Measurements from ENCODE around the gene PRSS27. TPM values are rescaled to one million over a fixed set of nuclear protein-coding genes. Genes with fewer than 3 reads are reported as not detected.
A peak's percentile ranks its signal among the peaks of the same experiment; 100 is the strongest.
"Not testable (repeated sequence)": the region's sequence is repeated elsewhere in the genome, so short reads cannot be mapped to it uniquely, and the experiment has no call there.

PRSS27 gene
- total and polyA plus RNA-seq, 2 donors (not counting 1 experiment from before 2014, with no cell fraction given), result 0.24 to 1.2 TPM

- Histone ChIP-seq H3K4me3 (replicated peaks in 1 of 4; ENCODE audit: control extremely low read depth in 1 of 4, insufficient read depth in 1 of 4, low read depth in 3 of 4, low read length in 4 of 4) (no peak overlapping the region), H3K27ac (ENCODE audit: insufficient read depth, low read length) (no peak overlapping the region), H3K4me2 (ENCODE audit: extremely low read depth, insufficient read depth, low read length) (no peak overlapping the region), H3K27me3 (ENCODE audit: control insufficient read depth, insufficient read depth, low read length) (no peaks in the 10 kb centered on the region), H3K36me3 (ENCODE audit: control insufficient read depth, insufficient read depth, low read length) (peaks cover 4% of the 10 kb centered on the region), H4K20me1 (ENCODE audit: control insufficient read depth, extremely low read depth, insufficient read depth, low read length) (no peaks in the 10 kb centered on the region), H3K9me3 (ENCODE audit: control insufficient read depth, insufficient read depth, low read depth, low read length) (no peaks in the 10 kb centered on the region), H2AFZ (ENCODE audit: low read length) (no peak overlapping the region), H3K79me2 (ENCODE audit: control insufficient read depth, insufficient read depth, low read length) (peaks cover 49% of the 10 kb centered on the region), H3K4me1 (ENCODE audit: control insufficient read depth, extremely low read depth, insufficient read depth, low read length) (peaks cover 4% of the 10 kb centered on the region), H3K9ac (ENCODE audit: insufficient read depth, low read length) (no peak overlapping the region)
- no peak for DNase-seq (ENCODE audit: low read depth in 2 of 2)
- no peak for TF ChIP-seq EZH2 (IDR thresholded peaks at IDR 0.05; ENCODE audit: low read length, missing control alignments)
- no peak for TF ChIP-seq CTCF (conservative IDR thresholded peaks at IDR 0.05 in 1 of 2, IDR thresholded peaks at IDR 0.05 in 1 of 2; ENCODE audit: low read depth in 1 of 2, low read length in 2 of 2)
These were observed 33.0 kb downstream of the PRSS27 start for GRCh38 chr16:2686912-2687507.

GRCh38 chr16:2686075-2686474 lies 33.9 kb downstream of the PRSS27 start:
- H3K36me3 ChIP-seq (ENCODE audit: control insufficient read depth, insufficient read depth, low read length); H3K4me1 ChIP-seq (ENCODE audit: control insufficient read depth, extremely low read depth, insufficient read depth, low read length); H2AFZ ChIP-seq (ENCODE audit: low read length); H3K27me3 ChIP-seq (ENCODE audit: control insufficient read depth, insufficient read depth, low read length); DNase-seq (ENCODE audit: low read depth in 2 of 2); H4K20me1 ChIP-seq (ENCODE audit: control insufficient read depth, extremely low read depth, insufficient read depth, low read length); H3K27ac ChIP-seq (ENCODE audit: insufficient read depth, low read length); H3K4me3 ChIP-seq (replicated peaks in 1 of 4; ENCODE audit: control extremely low read depth in 1 of 4, insufficient read depth in 1 of 4, low read depth in 3 of 4, low read length in 4 of 4); H3K9ac ChIP-seq (ENCODE audit: insufficient read depth, low read length); H3K9me3 ChIP-seq (ENCODE audit: control insufficient read depth, insufficient read depth, low read depth, low read length); H3K4me2 ChIP-seq (ENCODE audit: extremely low read depth, insufficient read depth, low read length): not testable (repeated sequence)
- peaks cover 49% of the 10 kb centered on the region for H3K79me2 ChIP-seq (ENCODE audit: control insufficient read depth, insufficient read depth, low read length)

DNA sequence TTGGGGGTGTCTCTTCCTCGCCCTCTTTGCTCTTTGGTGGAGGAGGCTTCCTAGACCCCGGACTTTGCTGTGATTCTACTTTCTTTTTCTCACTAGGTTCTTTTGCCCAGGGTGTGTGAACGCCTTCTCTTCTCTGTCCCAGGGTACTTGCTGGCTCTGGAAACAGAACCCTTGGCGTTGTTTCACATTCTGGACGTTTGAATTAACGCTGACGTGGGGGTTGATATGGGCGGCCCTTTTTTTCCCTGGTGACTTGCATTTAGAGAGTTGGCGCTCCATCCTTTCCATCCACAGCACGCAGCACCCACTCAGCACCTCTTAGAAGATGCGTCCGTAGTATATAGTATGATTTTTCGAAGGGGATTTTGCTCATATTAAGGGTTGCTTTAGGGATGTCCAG lies 37.0 kb downstream of the PRSS27 start:
- not testable (repeated sequence) for H3K9me3 ChIP-seq (ENCODE audit: control insufficient read depth, insufficient read depth, low read depth, low read length); H3K27me3 ChIP-seq (ENCODE audit: control insufficient read depth, insufficient read depth, low read length); H3K4me1 ChIP-seq (ENCODE audit: control insufficient read depth, extremely low read depth, insufficient read depth, low read length); H4K20me1 ChIP-seq (ENCODE audit: control insufficient read depth, extremely low read depth, insufficient read depth, low read length); H3K36me3 ChIP-seq (ENCODE audit: control insufficient read depth, insufficient read depth, low read length)
- Histone ChIP-seq H2AFZ (ENCODE audit: low read length) (peak overlapping the region; percentile 77), H3K4me2 (ENCODE audit: extremely low read depth, insufficient read depth, low read length) (peak overlapping the region; percentile 78), H3K9ac (ENCODE audit: insufficient read depth, low read length) (peak overlapping the region; percentile 92), H3K4me3 (replicated peaks in 1 of 4; ENCODE audit: control extremely low read depth in 1 of 4, insufficient read depth in 1 of 4, low read depth in 3 of 4, low read length in 4 of 4) (peak overlapping the region; percentile 79 to 97 (median 94)), H3K79me2 (ENCODE audit: control insufficient read depth, insufficient read depth, low read length) (peaks cover 35% of the 10 kb centered on the region), H3K27ac (ENCODE audit: insufficient read depth, low read length) (peak overlapping the region; percentile 89)
- DNase-seq (ENCODE audit: low read depth in 2 of 2), result peak in 1 of 2 donors; percentile 27

GRCh38 chr16:2682209-2683021 lies 37.6 kb downstream of the PRSS27 start, which contains the start of gene KCTD5:
TSS of gene KCTD5 (plus strand) at chr16:2682523. CDS start at chr16:2682549, 26 bp downstream.
- peak within 1 kb of the TSS; percentile 81 for H3K4me2 ChIP-seq (ENCODE audit: extremely low read depth, insufficient read depth, low read length)
- H3K9ac ChIP-seq (ENCODE audit: insufficient read depth, low read length), result peak within 1 kb of the TSS; percentile 92
- DNase-seq (ENCODE audit: low read depth in 2 of 2), result peak; percentile 96 to 97
- H2AFZ ChIP-seq (ENCODE audit: low read length), result peak within 1 kb of the TSS; percentile 93
- H3K36me3 ChIP-seq (ENCODE audit: control insufficient read depth, insufficient read depth, low read length), result peaks cover under 1% of the 10 kb centered on the region
- H3K27me3 ChIP-seq (ENCODE audit: control insufficient read depth, insufficient read depth, low read length), result no peaks in the 10 kb centered on the region
- H4K20me1 ChIP-seq (ENCODE audit: control insufficient read depth, extremely low read depth, insufficient read depth, low read length), result no peaks in the 10 kb centered on the region
- no peaks in the 10 kb centered on the region for H3K9me3 ChIP-seq (ENCODE audit: control insufficient read depth, insufficient read depth, low read depth, low read length)
- no peaks in the 10 kb centered on the region for H3K4me1 ChIP-seq (ENCODE audit: control insufficient read depth, extremely low read depth, insufficient read depth, low read length)
- H3K4me3 ChIP-seq (replicated peaks in 1 of 4; ENCODE audit: control extremely low read depth in 1 of 4, insufficient read depth in 1 of 4, low read depth in 3 of 4, low read length in 4 of 4), result peak within 1 kb of the TSS; percentile 79 to 97 (median 94)
- peak within 1 kb of the TSS; percentile 89 for H3K27ac ChIP-seq (ENCODE audit: insufficient read depth, low read length)
- H3K79me2 ChIP-seq (ENCODE audit: control insufficient read depth, insufficient read depth, low read length), result peaks cover 30% of the 10 kb centered on the region
- TF ChIP-seq CTCF (conservative IDR thresholded peaks at IDR 0.05 in 1 of 2, IDR thresholded peaks at IDR 0.05 in 1 of 2; ENCODE audit: low read depth in 1 of 2, low read length in 2 of 2) (no peak), EZH2 (IDR thresholded peaks at IDR 0.05; ENCODE audit: low read length, missing control alignments) (no peak)

DNA sequence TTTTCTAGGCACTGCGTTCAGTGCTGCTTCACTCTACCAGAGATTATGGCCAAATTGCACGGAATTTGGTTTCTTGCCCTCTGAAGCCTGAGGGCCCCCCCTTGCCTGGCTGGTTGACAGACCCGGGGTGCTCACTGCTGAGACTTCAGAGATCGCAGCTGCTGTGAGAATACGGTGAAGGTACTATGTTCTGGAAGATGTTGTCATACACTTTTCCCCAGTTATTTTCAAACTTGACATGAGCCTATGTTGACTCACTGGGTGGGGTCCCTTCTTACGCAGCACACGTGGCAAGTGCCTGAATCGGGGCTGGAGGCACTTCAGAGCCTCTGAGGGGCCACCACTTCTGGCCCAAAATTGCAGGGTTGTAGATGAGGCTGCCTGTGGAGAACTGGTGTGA lies 39.7 kb downstream of the PRSS27 start:
- H4K20me1 ChIP-seq (ENCODE audit: control insufficient read depth, extremely low read depth, insufficient read depth, low read length); H3K27me3 ChIP-seq (ENCODE audit: control insufficient read depth, insufficient read depth, low read length); H3K27ac ChIP-seq (ENCODE audit: insufficient read depth, low read length); H3K9ac ChIP-seq (ENCODE audit: insufficient read depth, low read length); H3K4me1 ChIP-seq (ENCODE audit: control insufficient read depth, extremely low read depth, insufficient read depth, low read length); H3K4me2 ChIP-seq (ENCODE audit: extremely low read depth, insufficient read depth, low read length); H3K4me3 ChIP-seq (replicated peaks in 1 of 4; ENCODE audit: control extremely low read depth in 1 of 4, insufficient read depth in 1 of 4, low read depth in 3 of 4, low read length in 4 of 4); H3K36me3 ChIP-seq (ENCODE audit: control insufficient read depth, insufficient read depth, low read length); H2AFZ ChIP-seq (ENCODE audit: low read length); H3K9me3 ChIP-seq (ENCODE audit: control insufficient read depth, insufficient read depth, low read depth, low read length): not testable (repeated sequence)
- peak in 1 of 2 donors; percentile 73 for DNase-seq (ENCODE audit: low read depth in 2 of 2)
- H3K79me2 ChIP-seq (ENCODE audit: control insufficient read depth, insufficient read depth, low read length), result peaks cover 22% of the 10 kb centered on the region
